Measurements from ENCODE around the gene C1orf105.
"Not testable (repeated sequence)": the region's sequence is repeated elsewhere in the genome, so short reads cannot be mapped to it uniquely, and the experiment has no call there.

Gene C1orf105

GRCh38 chr1:172492421-172492820, 71.9 kb downstream of the C1orf105 start:
- no peak for DNase-seq

DNA sequence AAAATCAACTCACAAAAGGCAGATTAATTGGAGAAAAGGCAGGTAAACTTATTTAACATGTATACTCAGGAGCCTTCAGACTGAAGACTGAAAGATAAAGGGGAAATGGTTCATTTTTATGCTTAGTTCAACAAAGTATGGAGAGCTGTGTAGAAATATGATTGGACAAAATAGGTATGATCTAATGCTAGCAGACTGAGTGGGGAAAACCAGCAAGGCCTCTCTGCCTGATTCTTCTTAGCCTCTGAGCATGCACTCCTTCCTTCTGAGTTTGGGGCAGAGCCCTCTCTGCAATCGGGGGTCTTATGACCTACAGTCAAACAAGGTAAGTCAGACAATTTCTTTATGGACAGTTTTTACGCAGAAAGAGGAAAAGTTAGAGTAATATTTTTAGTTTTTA, 73.7 kb downstream of the C1orf105 start:
- no peak for DNase-seq

DNA sequence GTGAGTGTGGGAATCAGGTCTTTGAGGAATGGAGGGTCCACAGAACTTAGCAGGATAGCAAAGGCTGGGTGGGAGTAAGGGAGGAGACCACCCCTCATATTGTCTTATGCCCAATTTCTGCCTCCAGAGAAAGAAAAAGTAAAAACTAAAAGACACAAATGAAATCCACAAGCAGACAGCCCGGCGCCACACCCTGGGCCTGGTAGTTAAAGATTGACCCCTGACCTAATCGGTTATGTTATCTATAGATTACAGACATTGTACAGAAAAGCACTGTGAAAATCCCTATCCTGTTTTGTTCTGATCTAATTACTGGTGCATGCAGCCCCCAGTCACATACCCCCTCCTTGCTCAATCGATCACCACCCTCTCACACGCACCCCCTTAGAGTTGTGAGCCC, 75.6 kb downstream of the C1orf105 start:
- DNase-seq: not testable (repeated sequence)

DNA sequence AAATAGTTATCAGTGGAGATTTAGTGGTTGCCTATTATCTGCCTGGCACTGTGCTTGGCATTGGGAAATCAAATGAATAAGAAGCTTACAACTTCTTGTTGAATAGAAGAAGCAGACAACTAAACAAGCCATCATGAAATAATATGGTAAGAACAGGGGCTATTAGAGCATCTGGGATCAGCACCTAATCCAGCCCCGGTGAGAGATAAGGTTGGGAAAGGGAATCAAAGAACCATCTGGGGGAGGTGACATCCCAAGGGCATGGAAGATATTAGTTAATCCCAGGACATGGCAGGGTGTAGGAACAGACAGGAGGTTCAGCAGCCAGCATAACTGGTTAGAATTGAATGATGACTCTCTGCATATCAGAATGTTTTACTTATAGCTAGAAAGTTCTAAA, 76.2 kb downstream of the C1orf105 start:
- DNase-seq: no peak

DNA sequence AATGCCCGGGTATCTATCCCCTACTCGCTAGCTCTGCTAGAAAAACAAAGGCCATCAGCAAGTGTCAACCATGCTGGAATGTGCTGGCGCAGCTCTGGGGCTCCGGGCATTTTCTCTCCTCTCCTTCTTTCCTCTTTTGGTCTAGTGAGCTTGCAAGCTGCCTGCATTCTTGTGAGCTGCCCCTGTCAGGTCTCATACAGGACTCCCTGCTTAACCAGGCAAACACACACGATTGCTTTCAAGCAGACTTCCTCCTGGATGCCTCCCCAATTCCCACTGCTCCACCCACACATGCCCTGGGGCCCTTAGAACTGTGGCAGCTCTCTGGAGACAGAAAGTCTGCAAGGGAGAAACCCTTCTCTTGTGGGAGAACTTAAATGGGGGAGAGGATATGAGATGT, 76.7 kb downstream of the C1orf105 start:
- DNase-seq: peak; percentile 99

- no peak for DNase-seq
Measured at GRCh38 chr1:172498857-172499256, 78.4 kb downstream of the C1orf105 start.

DNA sequence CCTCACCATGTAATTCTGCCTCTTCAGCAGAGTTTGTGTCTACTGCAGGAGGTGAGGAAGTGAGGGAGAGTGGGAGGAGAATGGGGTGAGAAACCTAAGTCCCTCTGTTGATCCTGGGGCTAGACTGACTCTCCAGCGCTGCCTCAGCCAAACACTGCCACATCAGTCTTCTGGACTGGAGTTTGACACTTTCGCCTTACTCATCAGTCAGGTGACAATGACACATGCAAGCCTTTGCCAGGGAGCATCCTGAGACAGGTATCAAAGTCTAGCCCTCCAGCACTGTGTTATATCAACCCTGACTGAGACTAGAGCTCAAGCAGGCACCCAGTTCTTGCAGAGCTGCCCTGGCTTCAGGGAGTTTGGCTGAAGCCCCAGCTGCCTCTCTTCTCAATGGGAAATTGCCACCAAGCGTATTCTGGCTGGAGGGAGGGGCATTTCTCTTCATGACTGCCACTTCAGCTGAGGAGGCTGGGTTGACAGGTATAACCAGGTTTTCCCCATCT, 79.2 kb downstream of the C1orf105 start:
- DNase-seq: peak; percentile 94

- no peak for DNase-seq
Measured at GRCh38 chr1:172500207-172500606, 79.7 kb downstream of the C1orf105 start.

DNA sequence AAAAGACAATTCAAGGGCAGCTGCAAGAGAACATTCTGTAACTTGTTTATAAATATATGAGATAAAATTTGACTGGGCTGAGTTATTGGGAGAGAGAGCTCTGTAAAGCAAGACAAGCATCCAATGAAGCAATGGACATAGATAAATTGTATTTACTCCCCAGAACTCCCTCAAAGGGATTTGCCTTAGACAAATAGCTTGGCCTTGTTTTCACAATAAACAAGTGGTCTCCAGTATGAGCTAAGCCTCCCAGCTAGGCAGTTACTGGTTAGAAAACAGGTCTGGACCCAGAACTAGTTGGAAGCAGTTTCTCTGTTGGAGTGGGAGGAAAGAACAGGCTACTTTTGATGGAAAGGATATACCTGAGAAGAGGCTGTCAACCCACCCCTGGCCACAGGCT, 87.3 kb downstream of the C1orf105 start:
- DNase-seq: no peak

GRCh38 chr1:172510479-172510878, 90.0 kb downstream of the C1orf105 start:
- no peak for DNase-seq

DNA sequence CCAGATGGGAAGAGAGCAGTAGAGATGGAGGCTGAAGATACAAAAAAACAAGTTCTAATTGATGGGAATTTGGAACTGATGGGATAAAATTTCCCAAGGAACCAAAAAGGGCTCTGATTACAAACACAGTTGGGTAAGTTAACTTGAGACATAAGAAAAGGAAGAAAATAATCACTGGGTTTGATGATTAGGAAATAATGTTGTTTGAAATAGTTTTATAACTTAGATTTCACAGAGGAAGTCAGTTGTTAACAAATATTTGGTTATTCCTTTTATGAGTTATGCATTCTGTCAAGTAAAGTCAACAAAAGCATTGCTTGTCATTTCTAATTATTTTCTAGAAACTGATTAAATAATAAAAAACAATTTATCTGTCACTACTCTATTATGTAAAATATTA, 92.1 kb downstream of the C1orf105 start:
- DNase-seq: no peak

DNA sequence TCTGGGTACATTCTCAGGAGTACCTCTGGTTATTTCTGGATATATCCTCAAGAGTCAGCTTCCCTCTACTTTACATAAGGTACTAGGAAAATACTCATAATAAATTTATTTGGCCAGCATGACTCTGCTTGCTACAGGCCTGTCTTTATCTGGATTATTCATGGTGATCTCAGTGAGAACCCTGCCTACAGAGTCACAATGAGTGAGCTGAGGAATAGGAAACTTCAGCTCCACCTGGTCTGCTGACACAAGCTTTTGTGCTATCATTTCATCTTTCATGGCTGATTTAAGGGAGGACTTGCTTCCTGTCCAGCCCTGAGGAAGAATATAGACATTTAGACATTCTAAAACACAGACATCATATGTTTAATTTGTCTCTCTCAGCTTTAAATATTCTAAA, 93.0 kb downstream of the C1orf105 start:
- no peak for DNase-seq

- DNase-seq: no peak
Measured at GRCh38 chr1:172514108-172514507, 93.6 kb downstream of the C1orf105 start.

- no peak for DNase-seq
Measured at GRCh38 chr1:172515436-172515835, 95.0 kb downstream of the C1orf105 start.

DNA sequence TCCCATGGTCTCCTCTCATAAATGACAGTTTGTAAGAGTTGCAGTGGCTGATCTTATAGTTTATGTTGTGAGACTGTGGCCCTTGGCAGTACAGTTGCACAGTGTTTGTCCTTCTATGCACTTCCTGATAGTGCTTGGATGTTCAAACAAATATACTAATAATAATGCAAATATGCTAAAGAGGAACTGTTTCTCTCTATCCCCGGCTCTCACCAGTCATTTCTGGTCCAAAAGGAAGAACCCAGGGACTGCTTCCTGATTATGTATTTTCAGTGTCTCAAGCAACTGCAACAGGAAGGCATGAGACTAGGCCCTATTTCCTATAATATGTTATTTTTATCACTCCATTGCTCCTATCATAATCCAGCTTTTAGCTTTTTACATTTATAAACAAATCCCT, 95.4 kb downstream of the C1orf105 start:
- DNase-seq: no peak

DNA sequence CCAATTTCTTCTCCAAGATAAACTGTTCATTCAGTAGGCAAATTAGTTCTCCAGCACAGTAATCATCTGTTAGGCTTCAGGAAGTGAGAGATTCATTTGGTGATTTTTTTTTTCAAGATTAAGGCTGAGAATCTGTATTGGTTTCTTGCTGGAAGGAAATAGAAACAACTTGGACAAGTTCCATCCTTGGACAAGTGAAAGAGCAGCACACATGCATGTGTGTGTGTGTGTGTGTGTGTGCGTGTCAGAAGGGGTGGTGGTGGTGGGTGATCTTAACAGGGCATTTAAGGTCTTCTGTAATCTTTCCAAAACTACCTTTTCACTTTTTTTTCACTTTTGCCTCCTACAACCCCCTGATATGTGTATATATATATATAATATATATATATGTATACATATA, 96.6 kb downstream of the C1orf105 start:
- no peak for DNase-seq

DNA sequence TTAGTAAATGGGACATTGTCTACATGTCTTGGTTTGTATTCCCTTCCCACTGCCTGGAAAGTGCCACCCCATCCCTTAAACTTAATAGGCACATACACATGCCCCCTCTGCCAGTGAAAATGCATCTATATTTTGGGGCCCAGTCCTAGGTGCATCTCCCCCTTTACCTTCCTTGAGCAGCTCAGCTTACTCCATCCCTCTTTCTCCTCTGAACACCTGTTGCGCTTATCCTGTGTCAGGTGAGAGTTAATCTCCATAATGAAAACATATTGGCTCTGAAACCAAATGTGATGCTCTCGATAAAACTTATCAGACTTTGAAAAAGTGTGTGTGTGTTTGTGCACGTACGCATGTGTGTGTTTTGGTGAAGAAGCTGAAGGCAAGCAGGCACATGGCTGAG, 97.1 kb downstream of the C1orf105 start:
- no peak for DNase-seq

Measured in islet precursor cell (in vitro differentiated cells).